Sigmoid colon (tissue), 7 donors: ENCODE measurements around the gene PRKCB. TPM values are rescaled to one million over a fixed set of nuclear protein-coding genes. Genes with fewer than 3 reads are reported as not detected.
"Not testable (repeated sequence)": the region's sequence is repeated elsewhere in the genome, so short reads cannot be mapped to it uniquely, and the experiment has no call there.

Experiments
- DNase-seq: peaks from one replicate; pipeline ENCODE4 v3.0.0-alpha.2; 2019
- H3K27ac ChIP-seq, 4 donors: fragments of 200-600 bp; sonication (generic); one replicate each; pipeline ENCODE4 v1.5.1; 2016 to 2019; ENCODE audit warnings: mild to moderate bottlenecking in 1 of 4
- H3K27me3 ChIP-seq, 3 donors: fragments of 200-600 bp; sonication (generic); one replicate each; pipeline ENCODE4 v1.5.1; 2019; ENCODE audit warnings: mild to moderate bottlenecking in 1 of 3
- H3K36me3 ChIP-seq, 4 donors: fragments of 200-600 bp; sonication (generic); one replicate each; pipeline ENCODE4 v1.5.1; 2016 to 2019
- H3K4me1 ChIP-seq, 4 donors: fragments of 200-600 bp; sonication (generic); one replicate each; pipeline ENCODE4 v1.5.1; 2017 to 2019
- H3K4me3 ChIP-seq, 4 donors: fragments of 200-600 bp; sonication (generic); one replicate each; pipeline ENCODE4 v1.5.1; 2017 to 2019; ENCODE audit warnings: mild to moderate bottlenecking in 2 of 4, moderate library complexity in 1 of 4
- H3K9me3 ChIP-seq, 4 donors: fragments of 200-600 bp in 3 of 4; sonication (generic) in 3 of 4; one replicate each; pipeline versions ENCODE4 v1.5.1 to v1.6.1; 2013 to 2019
- EP300 ChIP-seq, 4 donors: sonication (generic); formaldehyde crosslinking; IDR thresholded peaks; one replicate each; pipeline ENCODE4 v1.6.1; 2017; ENCODE audit warnings: antibody characterized with exemption in 4 of 4
- POLR2A ChIP-seq, 2 donors: fragments of 450-650 bp; IDR thresholded peaks; one replicate each; pipeline ENCODE4 v1.6.1; 2016; ENCODE audit warnings: antibody characterized with exemption in 2 of 2, mild to moderate bottlenecking in 2 of 2, moderate library complexity in 2 of 2
- POLR2AphosphoS5 ChIP-seq, 4 donors: sonication (generic); formaldehyde crosslinking; IDR thresholded peaks; one replicate each; pipeline ENCODE4 v1.6.1; 2017; ENCODE audit warnings: antibody characterized with exemption in 4 of 4
- WGBS, 2 donors: extraction: QIAGEN DNeasy Blood & Tissue Kit; methylation state at CpG; one replicate each; pipeline ENCODE4 v1.1.7; 2013; 5-methylcytosine and 5-hydroxymethylcytosine counted together
- intact Hi-C: fragments of 100-400 bp; cut with DNase I; formaldehyde crosslinking; loops from one replicate; pipeline ENCODE4 v1.15.1; 2023
- polyA plus RNA-seq, 3 donors: library from polyadenylated mRNA; stranded (reverse); fragments of 200-250 nt; gene quantifications; one replicate each; pipeline ENCODE4 v1.2.3, GENCODE V29; 2013
- total RNA-seq, 4 donors: library from RNA; depleted of rRNA; stranded (reverse); fragments of >200 nt; gene quantifications; one replicate each; pipeline ENCODE4 v1.1.0, GENCODE V29; 2016
- TF ChIP-seq, protein P1 (sequence below), 4 experiments: fragments of 450-650 bp in 3 of 4; fragments of 200-600 bp in 1 of 4; IDR thresholded peaks; one replicate each; pipeline ENCODE4 v1.5.1; 2016 to 2019; ENCODE audit warnings: antibody characterized with exemption in 4 of 4, mild to moderate bottlenecking in 3 of 4, moderate library complexity in 2 of 4
- donor health status: healthy with polysubstance abuse.
- donor health status: Bipolar disorder and iron deficiency.
- donor health status: healthy.

PRKCB gene
- total and polyA plus RNA-seq, 7 donors: 3.0 to 43.8 (median 21.4) TPM

GRCh38 chr16:23914946-23915530, 79.3 kb downstream of the PRKCB start:
- Histone ChIP-seq H3K4me1 (peaks cover 0 to 10% (median 0%) of the 10 kb centered on the region in 4 donors), H3K4me3 (peak overlapping the region in 2 of 4 donors; percentile 7 to 12), H3K36me3 (no peaks in the 10 kb centered on the region), H3K9me3 (no peaks in the 10 kb centered on the region), H3K27me3 (no peaks in the 10 kb centered on the region), H3K27ac (peak overlapping the region in 3 of 4 donors; percentile 79 to 82 (median 80))
- WGBS, 2 donors: 53 to 74% methylated on average over 6 of the region's 6 CpGs
- peak; percentile 73 for DNase-seq
- intact Hi-C loops: loop anchor here (5.0 kb wide), 1 partner anchor 493 kb away; no protein-coding TSS in a partner anchor
- TF ChIP-seq POLR2AphosphoS5 (IDR thresholded peaks at IDR 0.05) (no peak), EP300 (IDR thresholded peaks at IDR 0.05) (no peak), POLR2A (IDR thresholded peaks at IDR 0.05) (no peak)
- TF ChIP-seq, protein P1, sequence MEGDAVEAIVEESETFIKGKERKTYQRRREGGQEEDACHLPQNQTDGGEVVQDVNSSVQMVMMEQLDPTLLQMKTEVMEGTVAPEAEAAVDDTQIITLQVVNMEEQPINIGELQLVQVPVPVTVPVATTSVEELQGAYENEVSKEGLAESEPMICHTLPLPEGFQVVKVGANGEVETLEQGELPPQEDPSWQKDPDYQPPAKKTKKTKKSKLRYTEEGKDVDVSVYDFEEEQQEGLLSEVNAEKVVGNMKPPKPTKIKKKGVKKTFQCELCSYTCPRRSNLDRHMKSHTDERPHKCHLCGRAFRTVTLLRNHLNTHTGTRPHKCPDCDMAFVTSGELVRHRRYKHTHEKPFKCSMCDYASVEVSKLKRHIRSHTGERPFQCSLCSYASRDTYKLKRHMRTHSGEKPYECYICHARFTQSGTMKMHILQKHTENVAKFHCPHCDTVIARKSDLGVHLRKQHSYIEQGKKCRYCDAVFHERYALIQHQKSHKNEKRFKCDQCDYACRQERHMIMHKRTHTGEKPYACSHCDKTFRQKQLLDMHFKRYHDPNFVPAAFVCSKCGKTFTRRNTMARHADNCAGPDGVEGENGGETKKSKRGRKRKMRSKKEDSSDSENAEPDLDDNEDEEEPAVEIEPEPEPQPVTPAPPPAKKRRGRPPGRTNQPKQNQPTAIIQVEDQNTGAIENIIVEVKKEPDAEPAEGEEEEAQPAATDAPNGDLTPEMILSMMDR (IDR thresholded peaks at IDR 0.05): no peak

- WGBS, 2 donors: 57 to 84% methylated on average over 1 of the region's 1 CpG
- H3K27ac ChIP-seq, H3K27me3 ChIP-seq, DNase-seq, H3K9me3 ChIP-seq, H3K4me3 ChIP-seq, H3K4me1 ChIP-seq, H3K36me3 ChIP-seq: not testable (repeated sequence)
- intact Hi-C loops: loop anchor here (5.0 kb wide), 1 partner anchor 494 kb away; no protein-coding TSS in a partner anchor
These were observed 80.8 kb downstream of the PRKCB start for GRCh38 chr16:23916552-23916951.

- H3K27me3 ChIP-seq: no peaks in the 10 kb centered on the region
- TF ChIP-seq, protein P1 (IDR thresholded peaks at IDR 0.05): no peak
- no peak for TF ChIP-seq POLR2A (IDR thresholded peaks at IDR 0.05)
- intact Hi-C loops: loop anchor here (5.0 kb wide), 1 partner anchor 495 kb away; no protein-coding TSS in a partner anchor
- DNase-seq: no peak
- no peaks in the 10 kb centered on the region for H3K36me3 ChIP-seq
- no peak overlapping the region for H3K27ac ChIP-seq
- WGBS, 2 donors: 80 to 88% methylated on average over 6 of the region's 6 CpGs
- peaks cover 0 to 10% (median 0%) of the 10 kb centered on the region in 4 donors for H3K4me1 ChIP-seq
- no peaks in the 10 kb centered on the region for H3K9me3 ChIP-seq
- no peak overlapping the region for H3K4me3 ChIP-seq
These were observed 81.8 kb downstream of the PRKCB start for GRCh38 chr16:23917621-23918020.

GRCh38 chr16:23920446-23920845, 84.7 kb downstream of the PRKCB start:
- no peak overlapping the region for H3K4me3 ChIP-seq
- no peaks in the 10 kb centered on the region for H3K4me1 ChIP-seq
- DNase-seq: no peak
- no peaks in the 10 kb centered on the region for H3K36me3 ChIP-seq
- H3K9me3 ChIP-seq: no peaks in the 10 kb centered on the region
- WGBS, 2 donors: 83 to 95% methylated on average over 2 of the region's 2 CpGs
- intact Hi-C loops: no loop called here
- H3K27ac ChIP-seq: no peak overlapping the region
- TF ChIP-seq POLR2A (IDR thresholded peaks at IDR 0.05) (no peak), POLR2AphosphoS5 (IDR thresholded peaks at IDR 0.05) (no peak), EP300 (IDR thresholded peaks at IDR 0.05) (no peak)
- TF ChIP-seq, protein P1 (IDR thresholded peaks at IDR 0.05): no peak
- H3K27me3 ChIP-seq: no peaks in the 10 kb centered on the region

DNA sequence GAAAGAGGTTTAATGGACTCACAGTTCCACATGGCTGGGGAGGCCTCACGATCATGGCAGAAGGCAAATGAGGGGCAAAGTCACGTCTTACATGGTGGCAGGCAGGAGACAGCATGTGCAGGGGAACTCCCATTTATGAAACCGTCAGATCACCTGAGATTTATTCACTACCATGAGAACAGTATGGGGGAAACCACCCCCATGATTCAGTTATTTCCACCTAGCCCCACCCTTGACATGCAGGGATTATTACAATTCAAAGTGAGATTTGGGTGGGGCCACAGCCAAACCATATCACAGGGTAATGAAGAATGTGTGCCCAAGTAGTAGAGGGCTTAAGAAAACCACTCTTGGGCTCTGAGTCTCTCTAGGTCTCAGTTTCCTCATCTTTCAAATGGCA, 85.1 kb downstream of the PRKCB start:
- TF ChIP-seq POLR2AphosphoS5 (IDR thresholded peaks at IDR 0.05) (no peak), EP300 (IDR thresholded peaks at IDR 0.05) (no peak)
- Histone ChIP-seq H3K4me3 (no peak overlapping the region), H3K4me1 (no peaks in the 10 kb centered on the region), H3K27me3 (no peaks in the 10 kb centered on the region), H3K36me3 (no peaks in the 10 kb centered on the region), H3K27ac (no peak overlapping the region), H3K9me3 (no peaks in the 10 kb centered on the region)
- WGBS, 2 donors: 60 to 66% methylated on average over 3 of the region's 3 CpGs
- intact Hi-C loops: no loop called here
- no peak for DNase-seq

DNA sequence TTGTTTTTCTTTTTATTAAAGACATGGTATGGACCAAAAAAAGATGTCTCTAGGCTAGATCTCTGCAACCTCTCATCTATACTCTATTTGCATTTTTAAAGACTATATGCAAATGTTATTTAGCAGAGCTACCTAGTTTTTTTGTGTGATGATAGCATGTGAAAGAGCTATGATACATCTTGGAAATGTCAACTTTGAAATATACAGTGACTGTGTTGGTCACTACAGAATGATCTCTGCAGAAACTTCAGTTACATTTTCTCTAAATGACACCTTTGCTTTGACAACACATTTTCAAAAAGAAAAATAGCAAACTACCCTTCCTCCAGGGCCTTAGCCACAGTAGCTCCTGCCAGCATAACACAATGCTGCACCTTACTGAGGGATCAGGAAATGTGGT, 86.6 kb downstream of the PRKCB start:
- intact Hi-C loops: no loop called here
- H3K4me1 ChIP-seq: peaks cover 0 to under 1% (median 0%) of the 10 kb centered on the region in 4 donors
- no peaks in the 10 kb centered on the region for H3K27me3 ChIP-seq
- no peak overlapping the region for H3K27ac ChIP-seq
- no peak for DNase-seq
- TF ChIP-seq POLR2A (IDR thresholded peaks at IDR 0.05) (no peak), POLR2AphosphoS5 (IDR thresholded peaks at IDR 0.05) (no peak)
- TF ChIP-seq, protein P1 (IDR thresholded peaks at IDR 0.05): no peak
- H3K36me3 ChIP-seq: no peaks in the 10 kb centered on the region
- H3K9me3 ChIP-seq: no peaks in the 10 kb centered on the region
- no peak overlapping the region for H3K4me3 ChIP-seq
